Karpas-422 (cell line): ENCODE measurements around the gene UBALD1. TPM values are rescaled to one million over a fixed set of nuclear protein-coding genes. Genes with fewer than 3 reads are reported as not detected.
A peak's percentile ranks its signal among the peaks of the same experiment; 100 is the strongest.
"Not testable (repeated sequence)": the region's sequence is repeated elsewhere in the genome, so short reads cannot be mapped to it uniquely, and the experiment has no call there.

Experiments
- DNase-seq: peaks from one replicate; pipeline ENCODE4 v3.0.0-alpha.2; 2015
- H2AFZ ChIP-seq: fragments of 200-600 bp; sonication (generic); 2 replicates; pipeline ENCODE4 v1.6.1; 2014; ENCODE audit warnings: antibody characterized with exemption, low read length, mixed read lengths
- H3K27ac ChIP-seq: fragments of 200-600 bp; sonication (generic); 2 replicates; pipeline ENCODE4 v1.5.1; 2014; ENCODE audit warnings: mild to moderate bottlenecking, low read length, moderate library complexity
- H3K27me3 ChIP-seq: fragments of 200-600 bp; sonication (generic); 2 replicates; pipeline ENCODE4 v1.6.1; 2014; ENCODE audit warnings: low read length, mixed read lengths
- H3K36me3 ChIP-seq: fragments of 200-600 bp; sonication (generic); 2 replicates; pipeline ENCODE4 v1.6.1; 2014; ENCODE audit warnings: low read length, mixed read lengths; ENCODE audit not compliant: insufficient read depth
- H3K4me1 ChIP-seq: fragments of 200-600 bp; sonication (generic); 2 replicates; pipeline ENCODE4 v1.6.1; 2014; ENCODE audit warnings: mild to moderate bottlenecking, low read length, mixed read lengths
- H3K4me2 ChIP-seq: fragments of 200-600 bp; sonication (generic); 2 replicates; pipeline ENCODE4 v1.6.1; 2014; ENCODE audit warnings: low read length, low read depth, mild to moderate bottlenecking; ENCODE audit not compliant: poor library complexity, severe bottlenecking
- H3K4me3 ChIP-seq: fragments of 200-600 bp; sonication (generic); 2 replicates; pipeline ENCODE4 v1.5.1; 2014; ENCODE audit warnings: mild to moderate bottlenecking, antibody characterized with exemption, low read length, mixed read lengths
- H3K79me2 ChIP-seq: fragments of 200-600 bp; sonication (generic); 2 replicates; pipeline ENCODE4 v1.6.1; 2014; ENCODE audit warnings: mild to moderate bottlenecking, low read length, mixed read lengths
- H3K9ac ChIP-seq: fragments of 200-600 bp; sonication (generic); 2 replicates; pipeline ENCODE4 v1.6.0; 2014; ENCODE audit warnings: low read length
- H3K9me2 ChIP-seq: fragments of 200-600 bp; sonication (generic), shearing (Covaris generic); replicated peaks from 2 replicates; pipeline ENCODE4 v1.6.0; 2014; ENCODE audit warnings: mild to moderate bottlenecking, low read length, moderate library complexity; ENCODE audit not compliant: insufficient read depth
- H3K9me3 ChIP-seq: fragments of 300-700, 200-600 bp; sonication (generic); 2 replicates; pipeline ENCODE4 v1.6.1; 2014; ENCODE audit warnings: low read length, mixed read lengths
- H4K20me1 ChIP-seq: fragments of 200-600 bp; sonication (generic); 2 replicates; pipeline ENCODE4 v1.6.1; 2014; ENCODE audit warnings: mild to moderate bottlenecking, antibody characterized with exemption, low read length, low read depth; ENCODE audit not compliant: insufficient read depth
- total RNA-seq: library from RNA; depleted of rRNA; stranded (reverse); fragments of >200 nt; shearing (Covaris generic); gene quantifications from 2 replicates; pipeline ENCODE4 v1.2.3, GENCODE V29; 2014; ENCODE audit warnings: low replicate concordance

UBALD1 gene
- total RNA-seq, 1 experiment from 2014 or later = 10.0 TPM

DNA sequence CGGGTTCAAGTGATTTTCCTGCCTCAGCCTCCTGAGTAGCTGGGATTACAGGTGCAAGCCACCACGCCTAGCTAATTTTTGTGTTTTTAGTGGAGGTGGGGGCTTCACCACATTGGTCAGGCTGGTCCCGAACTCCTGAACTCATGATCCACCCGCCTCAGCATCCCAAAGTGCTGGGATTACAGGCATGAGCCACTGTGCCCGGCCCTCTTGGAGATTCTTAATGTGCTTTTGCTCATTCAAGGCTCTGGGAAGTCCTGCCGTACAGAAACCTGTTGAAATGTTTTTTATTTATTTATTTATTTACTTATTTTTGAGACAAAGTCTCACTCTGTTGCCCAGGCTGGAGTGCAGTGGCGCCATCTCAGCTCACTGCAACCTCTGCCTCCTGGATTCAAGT is 40.8 kb downstream of the UBALD1 start:
- not testable (repeated sequence) for H3K27ac ChIP-seq, H3K9ac ChIP-seq, H3K79me2 ChIP-seq, H3K4me2 ChIP-seq, H3K9me2 ChIP-seq, H2AFZ ChIP-seq, H3K9me3 ChIP-seq, H3K4me1 ChIP-seq, DNase-seq, H3K27me3 ChIP-seq, H3K36me3 ChIP-seq, H4K20me1 ChIP-seq, H3K4me3 ChIP-seq

DNA sequence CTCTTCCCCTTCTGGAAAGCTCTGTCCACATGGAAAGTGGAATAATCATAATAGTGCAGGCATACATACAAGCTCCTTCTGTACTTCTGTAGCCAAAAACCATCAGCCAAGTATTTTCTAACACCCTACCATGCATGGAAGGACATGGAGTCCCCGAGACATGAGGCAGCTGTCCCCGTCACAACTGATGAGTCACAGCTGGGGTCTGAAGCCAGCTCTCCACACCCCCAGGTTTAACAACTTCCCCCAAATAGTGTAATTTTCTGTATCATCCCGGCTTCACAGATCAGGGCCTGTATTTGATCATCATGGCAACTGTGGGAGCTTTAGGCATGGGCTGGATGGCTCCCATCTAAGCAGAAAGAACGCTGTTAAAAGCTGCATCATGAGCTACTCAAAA is 42.0 kb downstream of the UBALD1 start:
- H3K79me2 ChIP-seq = no peaks in the 10 kb centered on the region
- no peaks in the 10 kb centered on the region for H4K20me1 ChIP-seq
- H3K27ac ChIP-seq = no peak overlapping the region
- H2AFZ ChIP-seq = no peak overlapping the region
- H3K9ac ChIP-seq = no peak overlapping the region
- H3K36me3 ChIP-seq = no peaks in the 10 kb centered on the region
- H3K4me2 ChIP-seq = no peak overlapping the region
- no peaks in the 10 kb centered on the region for H3K9me2 ChIP-seq
- no peak for DNase-seq
- no peak overlapping the region for H3K4me3 ChIP-seq
- no peaks in the 10 kb centered on the region for H3K9me3 ChIP-seq
- H3K4me1 ChIP-seq = no peaks in the 10 kb centered on the region
- no peaks in the 10 kb centered on the region for H3K27me3 ChIP-seq

DNA sequence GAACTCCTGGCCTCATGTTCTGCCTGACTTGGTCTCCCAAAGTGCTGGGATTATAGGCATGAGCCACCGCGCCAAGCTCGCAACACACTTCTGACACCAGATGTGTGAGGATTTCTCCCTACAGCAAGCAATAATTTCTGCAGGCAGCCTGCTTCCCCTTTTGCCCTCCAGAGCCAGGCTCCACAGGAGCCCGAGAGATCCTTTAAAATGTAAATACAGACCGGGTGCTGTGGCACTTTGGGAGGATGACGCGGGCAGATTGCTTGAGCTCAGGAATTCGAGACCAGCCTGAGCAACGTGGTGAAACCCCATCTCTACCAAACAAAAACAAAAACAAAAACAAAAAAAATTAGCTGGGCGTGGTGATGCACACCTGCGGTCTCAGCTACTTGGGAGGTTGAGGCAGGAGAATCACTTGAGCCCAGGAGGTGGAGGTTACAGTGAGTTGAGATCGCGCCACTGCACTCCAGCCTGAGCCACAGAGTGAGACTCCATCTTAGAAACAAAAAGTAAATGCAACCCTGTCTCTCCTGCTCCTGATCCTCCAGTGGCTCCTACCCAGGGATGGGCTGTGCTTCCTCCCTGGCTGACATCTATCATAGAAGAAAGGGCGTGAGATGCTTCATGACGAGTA is 43.9 kb downstream of the UBALD1 start:
- H3K4me1 ChIP-seq = no peaks in the 10 kb centered on the region
- H3K27ac ChIP-seq = no peak overlapping the region
- H4K20me1 ChIP-seq = no peaks in the 10 kb centered on the region
- H3K27me3 ChIP-seq = no peaks in the 10 kb centered on the region
- H3K9me2 ChIP-seq = no peaks in the 10 kb centered on the region
- no peak for DNase-seq
- no peak overlapping the region for H3K4me2 ChIP-seq
- H2AFZ ChIP-seq = no peak overlapping the region
- no peaks in the 10 kb centered on the region for H3K79me2 ChIP-seq
- H3K9me3 ChIP-seq = no peaks in the 10 kb centered on the region
- no peaks in the 10 kb centered on the region for H3K36me3 ChIP-seq
- no peak overlapping the region for H3K4me3 ChIP-seq
- no peak overlapping the region for H3K9ac ChIP-seq

DNA sequence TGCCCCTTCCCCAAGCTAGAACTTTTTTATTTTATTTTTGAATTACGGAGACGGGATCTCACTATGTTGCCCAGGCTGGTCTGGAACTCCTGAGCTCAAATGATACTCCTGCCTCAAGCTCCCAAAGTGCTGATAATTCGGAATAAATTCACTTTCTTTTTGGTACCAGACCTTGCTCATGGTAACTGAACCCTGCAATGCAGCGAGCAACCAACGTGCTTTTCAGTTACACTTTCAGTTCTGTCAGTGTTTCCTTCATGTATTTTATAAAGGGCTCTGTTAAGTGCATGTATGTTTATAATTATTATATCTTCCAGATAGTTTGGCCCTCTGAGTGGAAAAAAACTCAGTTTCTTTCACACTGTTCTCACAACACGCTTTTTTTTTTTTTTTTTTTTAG is 44.6 kb downstream of the UBALD1 start:
- H2AFZ ChIP-seq = no peak overlapping the region
- DNase-seq = no peak
- no peaks in the 10 kb centered on the region for H4K20me1 ChIP-seq
- H3K27me3 ChIP-seq = no peaks in the 10 kb centered on the region
- no peaks in the 10 kb centered on the region for H3K9me3 ChIP-seq
- no peak overlapping the region for H3K9ac ChIP-seq
- H3K4me1 ChIP-seq = no peaks in the 10 kb centered on the region
- no peaks in the 10 kb centered on the region for H3K79me2 ChIP-seq
- H3K9me2 ChIP-seq = no peaks in the 10 kb centered on the region
- H3K4me3 ChIP-seq = no peak overlapping the region
- no peaks in the 10 kb centered on the region for H3K36me3 ChIP-seq
- no peak overlapping the region for H3K27ac ChIP-seq
- no peak overlapping the region for H3K4me2 ChIP-seq

DNA sequence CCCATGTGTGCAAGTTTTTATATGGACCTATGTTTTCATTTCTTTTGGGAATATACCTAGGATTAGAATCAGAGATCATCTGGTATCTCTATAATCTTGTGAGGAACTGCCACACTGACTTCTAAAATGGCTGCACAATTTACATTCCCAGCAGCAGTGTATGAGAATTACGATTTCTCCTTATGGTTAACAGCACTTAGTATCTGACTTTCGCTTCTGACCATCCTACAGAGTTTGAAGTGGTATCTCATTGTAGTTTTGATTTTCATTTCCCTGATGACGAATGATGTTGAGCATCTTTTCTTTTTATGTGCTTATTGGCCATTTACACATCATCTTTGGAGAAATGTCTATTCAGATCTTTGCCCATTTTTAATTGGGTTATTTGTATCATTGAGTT is 48.5 kb downstream of the UBALD1 start:
- H3K36me3 ChIP-seq = no peaks in the 10 kb centered on the region
- no peaks in the 10 kb centered on the region for H3K9me2 ChIP-seq
- DNase-seq = peak; percentile 35
- no peaks in the 10 kb centered on the region for H3K4me1 ChIP-seq
- no peak overlapping the region for H2AFZ ChIP-seq
- H3K4me2 ChIP-seq = no peak overlapping the region
- H3K27ac ChIP-seq = no peak overlapping the region
- no peaks in the 10 kb centered on the region for H3K79me2 ChIP-seq
- no peaks in the 10 kb centered on the region for H4K20me1 ChIP-seq
- no peaks in the 10 kb centered on the region for H3K27me3 ChIP-seq
- no peaks in the 10 kb centered on the region for H3K9me3 ChIP-seq
- H3K9ac ChIP-seq = no peak overlapping the region
- no peak overlapping the region for H3K4me3 ChIP-seq

DNA sequence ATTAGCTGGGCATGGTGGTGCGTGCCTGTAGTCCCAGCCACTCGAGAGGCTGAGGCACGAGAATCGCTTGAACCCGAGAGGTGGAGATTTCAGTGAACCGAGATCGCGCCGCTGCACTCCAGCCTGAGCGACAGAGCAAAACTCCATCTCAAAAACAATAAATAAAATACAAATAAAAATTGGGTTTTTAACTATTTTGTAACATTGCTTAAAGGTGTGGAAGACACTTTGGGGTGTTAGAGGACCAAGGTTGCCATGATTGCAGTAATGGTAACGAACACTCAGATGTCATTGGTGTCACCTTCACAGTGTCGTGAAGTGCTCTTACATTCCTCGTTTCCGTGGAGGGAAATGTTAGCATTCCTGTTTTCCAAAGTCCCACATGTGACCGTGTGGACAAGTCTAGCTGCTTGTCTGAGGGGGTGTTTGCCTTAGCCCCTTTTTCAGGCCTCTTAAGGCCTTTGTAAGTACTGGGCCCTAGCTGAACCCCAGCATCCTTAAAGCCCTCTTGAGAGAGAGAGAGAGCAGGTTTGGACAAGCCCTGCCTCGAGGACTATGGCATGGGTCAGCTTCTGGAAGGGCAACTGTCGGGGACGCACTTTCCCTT is 49.9 kb downstream of the UBALD1 start:
- DNase-seq = no peak
- Histone ChIP-seq H4K20me1 (no peaks in the 10 kb centered on the region), H3K27ac (no peak overlapping the region), H3K4me3 (no peak overlapping the region), H3K9me2 (no peaks in the 10 kb centered on the region), H2AFZ (no peak overlapping the region), H3K27me3 (no peaks in the 10 kb centered on the region), H3K9me3 (no peaks in the 10 kb centered on the region), H3K36me3 (no peaks in the 10 kb centered on the region), H3K4me1 (no peaks in the 10 kb centered on the region), H3K79me2 (no peaks in the 10 kb centered on the region), H3K9ac (no peak overlapping the region), H3K4me2 (no peak overlapping the region)

DNA sequence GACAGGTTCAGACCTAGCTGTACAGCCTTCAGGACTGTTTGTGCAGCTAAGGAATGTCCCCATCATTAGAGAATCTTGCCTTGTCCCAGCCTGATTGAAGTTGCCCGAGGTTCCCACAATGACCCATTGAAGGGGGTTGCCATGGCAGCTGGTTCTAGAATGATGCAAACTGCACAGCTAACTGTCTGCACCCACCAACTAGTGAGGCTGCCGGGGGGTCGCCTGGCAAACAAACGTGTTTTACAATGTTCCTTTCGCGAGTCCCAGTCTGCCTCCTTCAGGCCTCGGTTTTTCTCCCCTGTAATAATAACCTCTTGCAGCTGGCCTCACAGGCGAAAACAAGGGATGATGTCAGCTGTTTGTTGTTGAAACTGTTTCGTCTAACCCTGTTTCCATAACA is 53.1 kb downstream of the UBALD1 start:
- H3K27me3 ChIP-seq = no peaks in the 10 kb centered on the region
- no peak overlapping the region for H3K27ac ChIP-seq
- H3K9me3 ChIP-seq = no peaks in the 10 kb centered on the region
- no peak overlapping the region for H2AFZ ChIP-seq
- no peaks in the 10 kb centered on the region for H3K9me2 ChIP-seq
- H3K9ac ChIP-seq = no peak overlapping the region
- H4K20me1 ChIP-seq = no peaks in the 10 kb centered on the region
- H3K4me2 ChIP-seq = no peak overlapping the region
- no peak for DNase-seq
- no peaks in the 10 kb centered on the region for H3K36me3 ChIP-seq
- no peaks in the 10 kb centered on the region for H3K79me2 ChIP-seq
- H3K4me3 ChIP-seq = no peak overlapping the region
- H3K4me1 ChIP-seq = no peaks in the 10 kb centered on the region
